B cell (primary cell): ENCODE data around the gene SCN10A. TPM values are rescaled to one million over a fixed set of nuclear protein-coding genes. Genes with fewer than 3 reads are reported as not detected.

Source experiments
- ATAC-seq: fragments of 200-7000 bp; cut with Tn5 transposase; one replicate; pipeline ENCODE4 v1.10.0; 2021; ENCODE audit warnings: low read depth, mild to moderate bottlenecking, moderate number of reproducible peaks, moderate library complexity
- CTCF ChIA-PET: fragments of 350-600 bp; sonication (Branson Sonifier 250); formaldehyde crosslinking; loops from one replicate; lab custom pipeline; 2021; ENCODE audit warnings: antibody characterized with exemption, inconsistent platforms; lab: Charles Lee
- POLR2A ChIA-PET: fragments of 350-600 bp; sonication (Branson Sonifier 250); formaldehyde crosslinking; loops from one replicate; lab custom pipeline; 2021; ENCODE audit warnings: antibody characterized with exemption; lab: Charles Lee
- DNase-seq: peaks from one replicate; pipeline ENCODE4 v3.0.0; 2013
- H2AFZ ChIP-seq: 2 replicates; pipeline ENCODE4 v1.6.1; 2012; ENCODE audit warnings: mild to moderate bottlenecking, low read depth, low read length; ENCODE audit not compliant: insufficient read depth, poor library complexity, severe bottlenecking
- H3K27ac ChIP-seq, 2 donors: 1 replicate in 1 of 2; 2 replicates in 1 of 2; pipeline ENCODE4 v1.5.1; 2012 to 2013; ENCODE audit warnings: low read length in 2 of 2, mild to moderate bottlenecking in 2 of 2, moderate library complexity in 1 of 2
- H3K27me3 ChIP-seq, 4 experiments: fragments of 200-600 bp in 1 of 4; sonication (generic) in 1 of 4; replicated peaks in 1 of 4; 1 replicate in 2 of 4; 2 replicates in 2 of 4; pipeline versions ENCODE4 v1.6.1 to v1.7.0; 2013 to 2016; ENCODE audit warnings: low read length in 3 of 4, mild to moderate bottlenecking in 2 of 4, mixed read lengths in 1 of 4, moderate library complexity in 1 of 4; ENCODE audit not compliant: insufficient read depth in 4 of 4, control insufficient read depth in 3 of 4; ENCODE audit errors: control extremely low read depth in 1 of 4
- H3K36me3 ChIP-seq, 2 experiments: replicated peaks in 1 of 2; 1 replicate in 1 of 2; 2 replicates in 1 of 2; pipeline versions ENCODE4 v1.6.1 to v1.7.1; 2013; ENCODE audit warnings: low read length in 1 of 2; ENCODE audit not compliant: insufficient read depth in 2 of 2, control insufficient read depth in 1 of 2; ENCODE audit errors: control extremely low read depth in 1 of 2, extremely low read depth in 1 of 2
- H3K4me1 ChIP-seq, 2 donors: fragments of 200-600 bp in 1 of 2; sonication (generic) in 1 of 2; 1 replicate in 1 of 2; 2 replicates in 1 of 2; pipeline versions ENCODE4 v1.5.1 to v1.6.1; 2013 to 2017; ENCODE audit warnings: low read length in 2 of 2; ENCODE audit not compliant: control insufficient read depth in 2 of 2, insufficient read depth in 2 of 2
- H3K4me2 ChIP-seq: replicated peaks from 2 replicates; pipeline ENCODE3; 2012; ENCODE audit warnings: mild to moderate bottlenecking, low read depth, low read length; ENCODE audit not compliant: poor library complexity, severe bottlenecking
- H3K4me3 ChIP-seq, 5 experiments: fragments of 200-600 bp in 1 of 5; sonication (generic) in 1 of 5; 1 replicate in 3 of 5; 2 replicates in 2 of 5; pipeline versions ENCODE4 v1.5.1 to v1.7.0; 2011 to 2016; ENCODE audit warnings: low read length in 4 of 5, mild to moderate bottlenecking in 4 of 5, low read depth in 2 of 5, control low read depth in 1 of 5, moderate library complexity in 1 of 5; ENCODE audit not compliant: insufficient read depth in 1 of 5; ENCODE audit errors: control extremely low read depth in 1 of 5, extremely low read depth in 1 of 5
- H3K79me2 ChIP-seq: fragments of 200-600 bp; sonication (generic); one replicate; pipeline ENCODE4 v1.6.0; 2016; ENCODE audit warnings: low read length; ENCODE audit not compliant: control insufficient read depth, insufficient read depth
- H3K9ac ChIP-seq: fragments of 200-600 bp; sonication (generic); 2 replicates; pipeline ENCODE4 v1.6.1; 2017; ENCODE audit warnings: mild to moderate bottlenecking, low read length, moderate library complexity
- H3K9me3 ChIP-seq, 3 donors: one replicate each; pipeline versions ENCODE4 v1.6.1 to v1.7.1; 2013; ENCODE audit warnings: low read length in 2 of 3; ENCODE audit not compliant: control insufficient read depth in 2 of 3, insufficient read depth in 1 of 3; ENCODE audit errors: control extremely low read depth in 1 of 3
- H4K20me1 ChIP-seq: 2 replicates; pipeline ENCODE4 v1.6.0; 2012; ENCODE audit warnings: mild to moderate bottlenecking, low read length; ENCODE audit not compliant: insufficient read depth, control insufficient read depth, poor library complexity, severe bottlenecking
- H3K27ac Mint-ChIP-seq: one replicate; pipeline ENCODE4 v1.8.0; 2021; ENCODE audit warnings: mixed read lengths
- H3K27me3 Mint-ChIP-seq: one replicate; pipeline ENCODE4 v1.8.0; 2021; ENCODE audit warnings: mixed read lengths
- H3K4me1 Mint-ChIP-seq: one replicate; pipeline ENCODE4 v1.8.0; 2021; ENCODE audit warnings: mixed read lengths
- H3K4me3 Mint-ChIP-seq: one replicate; pipeline ENCODE4 v1.8.0; 2021; ENCODE audit warnings: mixed read lengths
- H3K9me3 Mint-ChIP-seq: one replicate; pipeline ENCODE4 v1.8.0; 2022; ENCODE audit warnings: mixed read lengths; ENCODE audit not compliant: insufficient read depth
- CTCF ChIP-seq: fragments of 200-600 bp; IDR thresholded peaks from one replicate; pipeline ENCODE4 v1.8.0; 2022; ENCODE audit warnings: antibody characterized with exemption, mild to moderate bottlenecking
- EZH2 ChIP-seq: IDR thresholded peaks from 2 replicates; pipeline ENCODE4 v1.6.1; 2012; ENCODE audit warnings: borderline replicate concordance, low read depth, mild to moderate bottlenecking, moderate library complexity, low read length; ENCODE audit not compliant: insufficient read depth, poor library complexity, severe bottlenecking
- WGBS: methylation state at CpG from one replicate; pipeline ENCODE4 v1.1.5; 2013; ENCODE audit warnings: missing lambda C conversion rate; ENCODE audit not compliant: insufficient coverage; 5-methylcytosine and 5-hydroxymethylcytosine counted together
- intact Hi-C: fragments of 100-400 bp; cut with micrococcal nuclease; formaldehyde crosslinking; loops from one replicate; pipeline ENCODE4 v1.10.0; 2022
- polyA plus RNA-seq: library from polyadenylated mRNA; depleted of rRNA; stranded (reverse); fragments of >200 nt; gene quantifications from 2 replicates; pipeline ENCODE4 v1.2.3, GENCODE V29; 2012
- total RNA-seq, 2 donors: library from RNA; stranded (reverse); fragments of 120-200 nt in 1 of 2; gene quantifications; 1 replicate in 1 of 2; 2 replicates in 1 of 2; pipeline versions ENCODE4 v1.2.3 to v1.2.4, GENCODE V29; 2013 to 2022

Gene SCN10A
- total and polyA plus RNA-seq, 2 donors (not counting 1 experiment from before 2014, with no cell fraction given): not detected

- H3K4me3 Mint-ChIP-seq: no peak overlapping the region
- H3K4me2 ChIP-seq: no peak overlapping the region
- TF ChIP-seq CTCF (no peak), EZH2 (no peak)
- peaks cover 9% of the 10 kb centered on the region for H3K27me3 Mint-ChIP-seq
- H3K27me3 ChIP-seq: no peaks in the 10 kb centered on the region
- H3K9me3 ChIP-seq: no peaks in the 10 kb centered on the region
- no peak for DNase-seq
- no peaks in the 10 kb centered on the region for H3K4me1 Mint-ChIP-seq
- no peaks in the 10 kb centered on the region for H4K20me1 ChIP-seq
- no peak overlapping the region for H3K4me3 ChIP-seq
- H3K4me1 ChIP-seq: no peaks in the 10 kb centered on the region
- H3K27ac Mint-ChIP-seq: no peak overlapping the region
- no peak overlapping the region for H2AFZ ChIP-seq
- POLR2A ChIA-PET: no interaction called here
- no peaks in the 10 kb centered on the region for H3K79me2 ChIP-seq
- H3K27ac ChIP-seq: no peak overlapping the region
- intact Hi-C loops: no loop called here
- no peaks in the 10 kb centered on the region for H3K9me3 Mint-ChIP-seq
- 63% methylated on average over 4 of the region's 4 CpGs for WGBS
- no peaks in the 10 kb centered on the region for H3K36me3 ChIP-seq
- CTCF ChIA-PET: no interaction called here
- no peak overlapping the region for H3K9ac ChIP-seq
- ATAC-seq: no peak
These were observed 95.6 kb downstream of the SCN10A start for GRCh38 chr3:38720465-38720864.

GRCh38 chr3:38717355-38718240, 98.4 kb downstream of the SCN10A start:
- no peaks in the 10 kb centered on the region for H3K4me1 ChIP-seq
- no peak for ATAC-seq
- peaks cover 9% of the 10 kb centered on the region for H3K27me3 Mint-ChIP-seq
- peaks cover 0 to 2% (median 0%) of the 10 kb centered on the region in 3 donors for H3K9me3 ChIP-seq
- no peak overlapping the region for H3K27ac Mint-ChIP-seq
- no peaks in the 10 kb centered on the region for H3K36me3 ChIP-seq
- H3K4me1 Mint-ChIP-seq: no peaks in the 10 kb centered on the region
- no peak overlapping the region for H3K4me3 Mint-ChIP-seq
- H3K9ac ChIP-seq: no peak overlapping the region
- no peak for DNase-seq
- ChIA-PET CTCF (no interaction called here), POLR2A (no interaction called here)
- H3K27me3 ChIP-seq: no peaks in the 10 kb centered on the region
- no peak overlapping the region for H3K27ac ChIP-seq
- 100% methylated on average over 2 of the region's 5 CpGs for WGBS
- H2AFZ ChIP-seq: no peak overlapping the region
- no peaks in the 10 kb centered on the region for H3K9me3 Mint-ChIP-seq
- no peak for TF ChIP-seq CTCF
- no peak for TF ChIP-seq EZH2
- H4K20me1 ChIP-seq: no peaks in the 10 kb centered on the region
- no peak overlapping the region for H3K4me3 ChIP-seq
- intact Hi-C loops: no loop called here
- H3K4me2 ChIP-seq: no peak overlapping the region
- H3K79me2 ChIP-seq: no peaks in the 10 kb centered on the region
